H1 (cell line): ENCODE results near the gene PMF1. TPM values are rescaled to one million over a fixed set of nuclear protein-coding genes. Genes with fewer than 3 reads are reported as not detected.

Experiments used
- CTCF ChIA-PET: fragments of 300-600 bp; sonication (Branson Sonifier 250); formaldehyde crosslinking; loops from one replicate; lab custom pipeline; 2021; ENCODE audit not compliant: partially characterized antibody; lab: Charles Lee
- POLR2A ChIA-PET: fragments of 300-600 bp; sonication (Branson Sonifier 250); formaldehyde crosslinking; loops from one replicate; lab custom pipeline; 2021; ENCODE audit warnings: inconsistent platforms; ENCODE audit not compliant: partially characterized antibody; lab: Charles Lee
- DNase-seq, 2 experiments: peaks; one replicate each; pipeline versions ENCODE4 v3.0.0 to v3.0.0-alpha.2; 2010 to 2022; ENCODE audit warnings: low spot score in 2 of 2, low read depth in 1 of 2, mixed read lengths in 1 of 2
- FAIRE-seq: peaks from 2 replicates; lab custom pipeline; 2011; peaks lifted over from hg19 to GRCh38; lab: Jason Lieb, UNC
- H2AFZ ChIP-seq: 2 replicates; pipeline ENCODE4 v1.8.1; 2012; ENCODE audit warnings: low read length, inconsistent platforms
- H2AK5ac ChIP-seq: 2 replicates; pipeline ENCODE4 v1.6.1; 2013; ENCODE audit warnings: low read depth, low read length
- H2BK120ac ChIP-seq: replicated peaks from 2 replicates; pipeline ENCODE3; 2013; ENCODE audit warnings: low read depth, low read length, inconsistent platforms
- H2BK12ac ChIP-seq: 2 replicates; pipeline ENCODE4 v1.6.1; 2013; ENCODE audit warnings: low read depth, low read length
- H2BK15ac ChIP-seq: 2 replicates; pipeline ENCODE4 v1.6.1; 2013; ENCODE audit warnings: low read length
- H2BK20ac ChIP-seq: 2 replicates; pipeline ENCODE4 v1.6.1; 2013; ENCODE audit warnings: low read length
- H2BK5ac ChIP-seq: 2 replicates; pipeline ENCODE4 v1.6.1; 2013; ENCODE audit warnings: low read depth, low read length
- H3K14ac ChIP-seq: 2 replicates; pipeline ENCODE4 v1.6.1; 2013; ENCODE audit warnings: inconsistent platforms; ENCODE audit not compliant: insufficient read length
- H3K18ac ChIP-seq: 2 replicates; pipeline ENCODE4 v1.6.1; 2013; ENCODE audit warnings: low read length; ENCODE audit errors: extremely low read depth
- H3K23ac ChIP-seq: 2 replicates; pipeline ENCODE4 v1.6.1; 2013; ENCODE audit warnings: inconsistent platforms; ENCODE audit not compliant: insufficient read length
- H3K23me2 ChIP-seq: 2 replicates; pipeline ENCODE4 v1.6.1; 2013; ENCODE audit warnings: low read depth, low read length
- H3K27ac ChIP-seq: 2 replicates; pipeline ENCODE4 v1.6.1; 2011; ENCODE audit warnings: low read depth, low read length, inconsistent platforms
- H3K27me3 ChIP-seq, 4 experiments: replicated peaks in 1 of 4; 1 replicate in 1 of 4; 2 replicates in 3 of 4; pipeline versions ENCODE4 v1.6.1 to v1.8.1; 2011 to 2013; ENCODE audit warnings: low read length in 3 of 4, mild to moderate bottlenecking in 3 of 4, inconsistent platforms in 2 of 4, mixed read lengths in 2 of 4, moderate library complexity in 1 of 4; ENCODE audit not compliant: control insufficient read depth in 3 of 4, insufficient read depth in 3 of 4; ENCODE audit errors: extremely low read depth in 1 of 4
- H3K36me3 ChIP-seq, 4 experiments: 2 replicates each; pipeline versions ENCODE4 v1.6.1 to v1.8.1; 2011 to 2013; ENCODE audit warnings: mild to moderate bottlenecking in 4 of 4, low read length in 3 of 4, moderate library complexity in 2 of 4, control low read depth in 1 of 4, inconsistent platforms in 1 of 4; ENCODE audit not compliant: insufficient read depth in 4 of 4, control insufficient read depth in 2 of 4
- H3K4ac ChIP-seq: replicated peaks from 2 replicates; pipeline ENCODE3; 2013; ENCODE audit warnings: low read length, low read depth, mixed read lengths, inconsistent platforms; ENCODE audit not compliant: insufficient read length
- H3K4me1 ChIP-seq, 4 experiments: replicated peaks in 1 of 4; 1 replicate in 1 of 4; 2 replicates in 3 of 4; pipeline versions ENCODE4 v1.6.1 to v1.8.1; 2011 to 2013; ENCODE audit warnings: low read length in 3 of 4, inconsistent platforms in 2 of 4, mixed read lengths in 1 of 4; ENCODE audit not compliant: insufficient read depth in 4 of 4, control insufficient read depth in 3 of 4
- H3K4me2 ChIP-seq, 2 experiments: 2 replicates each; pipeline versions ENCODE4 v1.6.1 to v1.8.1; 2011 to 2013; ENCODE audit warnings: low read depth in 2 of 2, low read length in 2 of 2, control low read depth in 1 of 2, inconsistent platforms in 1 of 2, mild to moderate bottlenecking in 1 of 2; ENCODE audit not compliant: insufficient read depth in 1 of 2
- H3K4me3 ChIP-seq, 4 experiments: fragments of 200-600, 300-600 bp in 1 of 4; sonication (generic), shearing (Covaris generic), sonication (Bioruptor Twin) in 1 of 4; 2 replicates each; pipeline versions ENCODE4 v1.5.1 to v1.8.1; 2011 to 2016; ENCODE audit warnings: low read length in 4 of 4, low read depth in 3 of 4, control low read depth in 2 of 4, inconsistent platforms in 2 of 4, mild to moderate bottlenecking in 2 of 4, mixed read lengths in 1 of 4, moderate library complexity in 1 of 4; ENCODE audit not compliant: insufficient read depth in 2 of 4; ENCODE audit errors: extremely low read depth in 1 of 4
- H3K56ac ChIP-seq: replicated peaks from 2 replicates; pipeline ENCODE3; 2013; ENCODE audit warnings: low read depth, mild to moderate bottlenecking, mixed read lengths, low read length, inconsistent platforms; ENCODE audit not compliant: insufficient read length
- H3K79me1 ChIP-seq: 2 replicates; pipeline ENCODE4 v1.6.1; 2013; ENCODE audit warnings: low read depth, low read length, control low read depth
- H3K79me2 ChIP-seq, 2 experiments: 2 replicates each; pipeline versions ENCODE4 v1.6.1 to v1.8.1; 2012 to 2013; ENCODE audit warnings: low read length in 2 of 2, mild to moderate bottlenecking in 2 of 2, inconsistent platforms in 1 of 2; ENCODE audit not compliant: insufficient read depth in 2 of 2, control insufficient read depth in 1 of 2
- H3K9ac ChIP-seq, 4 experiments: replicated peaks in 1 of 4; 1 replicate in 1 of 4; 2 replicates in 3 of 4; pipeline versions ENCODE4 v1.6.1 to v1.8.1; 2011 to 2013; ENCODE audit warnings: low read depth in 3 of 4, low read length in 3 of 4, control low read depth in 2 of 4, mild to moderate bottlenecking in 2 of 4, moderate library complexity in 2 of 4, inconsistent platforms in 1 of 4; ENCODE audit errors: extremely low read depth in 1 of 4
- H3K9me3 ChIP-seq, 2 experiments: 2 replicates each; pipeline versions ENCODE4 v1.6.1 to v1.8.1; 2012 to 2013; ENCODE audit warnings: mild to moderate bottlenecking in 2 of 2, moderate library complexity in 2 of 2, control low read depth in 1 of 2, inconsistent platforms in 1 of 2, low read depth in 1 of 2, low read length in 1 of 2, mixed read lengths in 1 of 2; ENCODE audit not compliant: insufficient read depth in 2 of 2
- H4K20me1 ChIP-seq, 2 experiments: replicated peaks in 1 of 2; 2 replicates each; pipeline versions ENCODE3 to v1.8.1; 2011 to 2013; ENCODE audit warnings: inconsistent platforms in 2 of 2, low read length in 2 of 2, mild to moderate bottlenecking in 1 of 2; ENCODE audit not compliant: insufficient read depth in 2 of 2, control insufficient read depth in 1 of 2
- H4K5ac ChIP-seq: 2 replicates; pipeline ENCODE4 v1.6.1; 2013; ENCODE audit warnings: low read length, low read depth, mixed read lengths, inconsistent platforms; ENCODE audit not compliant: insufficient read length
- H4K8ac ChIP-seq: 2 replicates; pipeline ENCODE4 v1.8.0; 2013; ENCODE audit warnings: mild to moderate bottlenecking, moderate library complexity, low read length, inconsistent platforms; ENCODE audit not compliant: insufficient read depth; ENCODE audit errors: extremely low read depth
- H4K91ac ChIP-seq: replicated peaks from 2 replicates; pipeline ENCODE3; 2013; ENCODE audit warnings: low read length, mixed read lengths, inconsistent platforms; ENCODE audit not compliant: insufficient read length
- HDAC2 ChIP-seq, 2 experiments: fragments of 300-600 bp in 1 of 2; sonication (generic) in 1 of 2; IDR thresholded peaks; 2 replicates each; pipeline ENCODE4 v1.6.1; 2011 to 2012; ENCODE audit warnings: low read depth in 2 of 2, low read length in 2 of 2, mild to moderate bottlenecking in 2 of 2, moderate library complexity in 2 of 2, borderline replicate concordance in 1 of 2, inconsistent platforms in 1 of 2
- NANOG ChIP-seq: IDR thresholded peaks from 2 replicates; pipeline ENCODE4 v1.6.1; 2011; ENCODE audit warnings: low read length, low read depth, mild to moderate bottlenecking, inconsistent platforms; ENCODE audit not compliant: insufficient read depth, poor library complexity, severe bottlenecking
- WGBS, 2 experiments: shearing (Covaris generic) in 1 of 2; methylation state at CpG; one replicate each; pipeline versions ENCODE4 v1.1.6 to v1.1.7; 2013 to 2015; ENCODE audit warnings: low lambda C conversion rate in 2 of 2, mixed read lengths in 2 of 2, inconsistent platforms in 1 of 2, low coverage in 1 of 2, missing lambda C conversion rate in 1 of 2; ENCODE audit not compliant: insufficient replicate concordance in 2 of 2, insufficient coverage in 1 of 2, insufficient read length in 1 of 2; ENCODE audit errors: extremely low coverage in 1 of 2, missing lambda C conversion rate in 1 of 2; 5-methylcytosine and 5-hydroxymethylcytosine counted together
- polyA plus RNA-seq, 7 experiments: library from polyadenylated mRNA; depleted of rRNA in 3 of 7; stranded (reverse) in 5 of 7; unstranded in 2 of 7; fragments of >200 nt in 5 of 7; fragments of 200-250 nt in 2 of 7; gene quantifications; 1 replicate in 5 of 7; 2 replicates in 1 of 7; 4 replicates in 1 of 7; pipeline versions ENCODE4 v1.2.1 to v1.2.3, GENCODE V29; 2011 to 2013; ENCODE audit warnings: missing spikeins in 2 of 7, mixed read lengths in 2 of 7
- total RNA-seq: library from RNA; stranded (reverse); fragmentation: NEBNext Ultra II Directional; extraction: Animal tissue kit (Norgen Biotek cat#: 25700); gene quantifications from 2 replicates; pipeline ENCODE4 v1.2.1, GENCODE V29; 2021

Gene PMF1
- total and polyA plus RNA-seq, 2 of the 8 experiments (the other 6 are each of a cell fraction or from before 2014, with no cell fraction given) = 113 to 296 TPM

GRCh38 chr1:156211243-156211642, 1.6 kb upstream of the PMF1 start:
- TF ChIP-seq NANOG (no peak), HDAC2 (IDR thresholded peaks at IDR 0.05; ENCODE audit: borderline replicate concordance in 1 of 2, low read depth in 2 of 2, low read length in 2 of 2) (no peak)
- no peak overlapping the region for H3K9ac ChIP-seq
- H4K20me1 ChIP-seq = no peaks in the 10 kb centered on the region
- H2AK5ac ChIP-seq = no peak overlapping the region
- H3K4me2 ChIP-seq = no peak overlapping the region
- no peak overlapping the region for H2BK5ac ChIP-seq
- peaks cover 2% of the 10 kb centered on the region for H3K79me1 ChIP-seq
- no peak overlapping the region for H3K23ac ChIP-seq
- H3K36me3 ChIP-seq = peaks cover under 1 to 32% (median 4%) of the 10 kb centered on the region in 4 experiments; a peak in 6 of 8 replicates
- 94% methylated on average over 3 of the region's 3 CpGs; no CpG with 5 or more reads in 1 of the 2 experiments for WGBS, 2 experiments
- no peak overlapping the region for H3K27ac ChIP-seq
- no peak overlapping the region for H2AFZ ChIP-seq
- no peak overlapping the region for H3K18ac ChIP-seq
- H4K8ac ChIP-seq = no peak overlapping the region
- no peak overlapping the region for H4K91ac ChIP-seq
- no peaks in the 10 kb centered on the region for H3K9me3 ChIP-seq
- POLR2A ChIA-PET = interaction anchor here (0.8 to 6.5 kb wide), 13 partner anchors 9 to 101 kb away, joined by 3 to 77 read pairs (median 5); partner anchors contain the start of genes LMNA, PAQR6 and SLC25A44
- no peak overlapping the region for H2BK120ac ChIP-seq
- H3K4me1 ChIP-seq = peaks cover 0 to 5% (median 4%) of the 10 kb centered on the region in 4 experiments; a peak in 5 of 7 replicates
- no peak for DNase-seq
- no peak overlapping the region for H4K5ac ChIP-seq
- no peaks in the 10 kb centered on the region for H3K27me3 ChIP-seq
- H3K14ac ChIP-seq = no peak overlapping the region
- no peak overlapping the region for H2BK20ac ChIP-seq
- H2BK15ac ChIP-seq = no peak overlapping the region
- 0 out of 2 replicates have a peak, but pooled peaks cover 6% of the 10 kb centered on the region for H3K23me2 ChIP-seq
- H3K56ac ChIP-seq = no peak overlapping the region
- no peak overlapping the region for H2BK12ac ChIP-seq
- no peak for FAIRE-seq
- no peak overlapping the region for H3K4ac ChIP-seq
- CTCF ChIA-PET = interaction anchor here (0.6 to 4.5 kb wide), 9 partner anchors 9 to 83 kb away, joined by 3 to 18 read pairs (median 6); no protein-coding TSS in a partner anchor
- H3K4me3 ChIP-seq = no peak overlapping the region
- peaks cover 7 to 17% of the 10 kb centered on the region in 2 experiments for H3K79me2 ChIP-seq
